Thyroid gland (tissue), 4 donors: ENCODE measurements around the gene BMPR1B.

ENCODE experiments used
- CTCF ChIP-seq, 6 experiments: fragments of 200-600 bp in 3 of 6; fragments of 450-650 bp in 3 of 6; sonication (generic) in 3 of 6; IDR thresholded peaks; one replicate each; pipeline ENCODE4 v1.5.1; 2016 to 2019; ENCODE audit warnings: antibody characterized with exemption in 6 of 6, mild to moderate bottlenecking in 2 of 6, inconsistent platforms in 1 of 6, moderate library complexity in 1 of 6
- POLR2A ChIP-seq, 2 donors: fragments of 450-650 bp; IDR thresholded peaks; one replicate each; pipeline ENCODE4 v1.6.1; 2017; ENCODE audit warnings: antibody characterized with exemption in 2 of 2, mild to moderate bottlenecking in 2 of 2, moderate library complexity in 1 of 2

GRCh38 chr4:94889946-94890345, 132.2 kb downstream of the BMPR1B start:
- TF ChIP-seq CTCF (IDR thresholded peaks at IDR 0.05) (no peak), POLR2A (IDR thresholded peaks at IDR 0.05) (no peak)
